SK-N-DZ (cell line): ENCODE measurements around the gene ARNT2.

ENCODE experiments used
- DNase-seq: peaks from one replicate; pipeline ENCODE4 v3.0.0-alpha.2; 2015; ENCODE audit warnings: low spot score

The ARNT2 gene

DNA sequence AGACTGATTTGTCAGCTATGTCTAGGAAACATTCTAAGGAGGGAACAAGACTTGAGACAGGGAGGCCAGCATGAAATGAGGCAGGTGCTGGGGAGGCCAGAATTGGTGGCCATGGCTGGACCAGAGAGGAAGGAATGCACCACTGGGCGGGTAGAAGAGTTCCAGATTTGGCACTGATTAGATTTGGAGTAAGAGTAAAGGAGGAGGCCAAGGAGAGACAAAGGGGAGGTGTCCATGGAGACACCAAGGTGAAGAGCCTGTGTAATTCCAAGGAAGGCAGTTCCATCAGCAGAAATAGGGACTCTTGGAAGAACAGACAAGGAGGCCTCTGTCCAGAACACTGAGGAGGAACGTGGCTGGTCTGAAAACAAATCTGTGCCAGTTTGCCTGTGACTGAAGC lies 1.8 kb downstream of the ARNT2 start:
- no peak for DNase-seq

DNA sequence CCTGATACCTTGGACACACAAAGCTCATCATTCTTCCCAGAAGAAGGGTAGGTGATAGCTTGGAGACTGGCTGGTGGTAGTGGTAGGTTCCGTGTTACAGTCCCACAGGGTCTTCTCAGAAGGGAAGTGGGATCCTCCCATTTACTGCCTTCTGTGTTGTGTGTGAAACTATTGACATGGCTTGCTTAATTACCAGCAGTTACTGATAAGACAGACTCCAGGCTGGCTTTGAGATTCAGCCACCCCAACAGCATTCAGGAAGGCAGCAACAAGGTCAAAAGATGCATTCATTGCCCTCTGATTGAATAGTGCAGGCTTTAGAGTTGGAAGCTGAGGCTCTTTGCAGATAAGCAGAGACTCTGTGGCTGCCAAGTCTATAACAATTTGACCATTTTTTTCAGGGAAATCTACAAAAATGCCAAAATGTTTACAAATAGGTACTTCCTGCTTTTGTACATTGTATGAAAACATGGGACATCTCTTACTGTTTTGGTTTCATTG lies 7.7 kb downstream of the ARNT2 start:
- no peak for DNase-seq

GRCh38 chr15:80414546-80415357 lies 10.6 kb downstream of the ARNT2 start:
- DNase-seq, result no peak

- DNase-seq, result no peak
Measured at GRCh38 chr15:80415358-80415670, 11.1 kb downstream of the ARNT2 start.

DNA sequence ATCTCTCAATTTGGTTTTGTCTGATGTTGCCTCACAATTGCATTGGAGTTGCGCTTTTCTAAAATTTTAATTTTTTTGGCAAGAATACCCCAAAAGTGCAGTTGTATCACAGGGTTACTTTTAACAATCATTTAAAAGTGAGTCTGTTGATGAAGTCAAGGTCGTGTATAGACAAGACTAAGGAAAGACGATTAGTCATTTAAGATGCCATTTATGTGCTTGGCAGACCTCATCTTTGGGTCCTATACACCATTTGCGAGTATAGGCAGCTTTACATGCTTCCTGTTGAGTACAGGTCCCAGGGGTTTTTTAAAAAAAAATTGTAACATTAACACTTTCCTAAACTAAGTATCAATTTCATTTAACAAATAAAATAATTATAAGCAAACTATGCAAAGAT lies 12.5 kb downstream of the ARNT2 start:
- DNase-seq, result no peak

GRCh38 chr15:80418892-80419537 lies 14.8 kb downstream of the ARNT2 start:
- DNase-seq, result peak; percentile 27

DNA sequence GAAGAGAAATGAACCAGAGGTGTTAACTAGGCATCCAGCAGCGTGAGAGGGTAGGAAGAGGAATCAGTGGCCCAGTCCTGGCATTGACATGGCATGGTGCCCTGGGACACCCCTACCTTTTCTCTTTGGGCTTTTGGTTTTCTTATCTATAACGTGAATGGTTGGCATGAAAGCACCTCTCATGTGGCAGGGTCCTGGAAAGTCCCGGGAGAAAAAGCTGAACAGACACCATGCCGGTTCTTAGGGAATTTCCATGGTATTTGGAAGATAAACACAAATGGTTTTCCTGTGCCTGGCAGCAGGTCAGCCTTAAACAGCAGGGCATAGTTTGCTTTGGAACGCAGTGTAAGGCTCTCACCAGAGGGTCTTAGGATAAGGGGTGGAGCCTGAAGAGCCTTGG lies 15.4 kb downstream of the ARNT2 start:
- no peak for DNase-seq

- no peak for DNase-seq
Measured at GRCh38 chr15:80420658-80421057, 16.5 kb downstream of the ARNT2 start.

DNA sequence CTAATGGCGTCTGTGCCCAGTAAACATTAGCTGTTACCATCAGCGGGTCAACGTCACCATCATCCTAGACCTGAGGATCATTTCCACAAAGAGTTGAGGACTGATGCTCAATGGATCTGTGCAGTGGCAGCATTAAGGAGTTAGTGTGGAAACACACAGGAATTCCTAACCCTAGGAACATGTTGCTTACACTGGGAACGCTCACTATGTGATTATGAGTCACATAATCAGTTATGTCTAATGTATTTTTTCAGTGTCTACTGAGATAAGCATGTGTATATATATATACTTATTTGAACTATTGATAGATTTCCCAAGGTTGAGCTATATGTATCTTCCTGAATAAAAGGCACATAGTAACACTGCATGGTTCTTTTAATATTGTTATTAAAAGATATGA lies 19.0 kb downstream of the ARNT2 start:
- DNase-seq, result no peak

DNA sequence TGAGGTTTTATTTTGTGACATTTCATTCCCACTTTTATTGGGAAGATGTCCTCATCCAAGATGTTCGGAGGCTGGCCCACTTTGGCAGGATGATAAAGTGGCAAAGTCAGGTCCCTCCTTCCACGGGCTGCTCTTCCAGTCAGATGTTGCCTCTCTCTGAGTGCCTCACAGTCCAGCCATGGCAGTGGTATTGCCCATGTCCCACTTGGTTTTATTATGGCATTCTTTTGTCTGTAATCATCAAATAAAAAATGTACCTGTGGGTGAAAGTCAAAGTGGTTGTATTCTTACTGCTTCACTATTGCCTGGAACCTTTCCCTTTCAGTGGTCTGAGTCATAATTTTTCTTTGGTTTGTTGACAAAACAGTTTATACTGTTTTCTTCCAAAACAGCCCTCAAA lies 20.2 kb downstream of the ARNT2 start:
- DNase-seq, result no peak

DNA sequence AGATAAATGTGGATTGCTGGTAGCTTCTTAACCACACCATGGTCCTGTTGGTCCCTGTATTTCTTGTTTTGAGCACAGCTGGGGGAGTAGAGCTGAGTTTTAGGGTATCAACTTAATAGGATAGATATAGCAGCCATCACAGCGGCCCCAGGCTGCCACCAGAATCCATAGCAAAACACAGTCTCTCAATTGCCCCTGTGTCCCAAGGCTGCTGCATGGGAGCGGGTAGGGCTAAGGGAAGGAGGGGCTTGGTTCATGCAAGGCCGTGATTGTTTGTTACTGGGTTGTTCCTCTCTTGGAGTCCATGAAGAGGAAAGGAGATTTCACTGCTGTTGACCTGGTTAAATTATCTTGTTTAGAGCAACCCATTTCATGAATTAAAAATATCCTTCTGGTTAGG lies 22.1 kb downstream of the ARNT2 start:
- no peak for DNase-seq

- DNase-seq, result no peak
Measured at GRCh38 chr15:80429964-80430363, 25.8 kb downstream of the ARNT2 start.

DNA sequence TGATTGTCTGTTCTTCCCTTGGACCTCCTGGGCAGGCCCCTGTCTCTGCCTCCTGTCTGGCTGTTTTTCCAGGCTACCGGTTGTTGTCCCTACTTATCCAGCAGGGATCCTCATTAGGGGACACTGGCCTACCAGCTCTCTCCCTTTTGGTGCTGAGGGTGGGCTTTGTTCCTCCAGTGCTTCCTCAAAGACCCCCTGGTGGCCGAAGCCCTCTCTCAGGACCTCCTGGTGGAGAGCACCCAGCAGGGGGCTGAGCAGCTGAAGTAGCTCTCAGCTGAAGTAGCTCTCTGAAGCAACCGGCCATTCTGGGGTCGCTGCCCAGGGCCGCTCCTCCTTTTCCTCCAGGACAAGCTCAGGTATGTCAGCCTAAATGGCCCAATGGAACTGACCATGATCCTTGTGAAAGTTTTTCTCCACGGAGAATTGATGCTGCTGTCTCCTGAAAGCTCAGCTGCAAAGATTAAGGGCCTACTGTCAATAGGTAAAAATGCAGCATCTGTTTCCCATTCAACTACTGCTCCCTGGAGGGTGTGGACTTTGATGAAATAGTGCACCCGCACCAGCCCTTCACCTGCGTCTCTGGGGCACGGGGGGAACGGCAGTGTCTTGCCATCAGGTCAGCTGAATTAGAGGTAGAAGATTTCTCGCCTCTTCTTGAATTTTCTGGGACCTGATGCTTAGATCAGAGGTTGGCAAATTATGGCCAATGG lies 27.6 kb downstream of the ARNT2 start:
- no peak for DNase-seq

DNA sequence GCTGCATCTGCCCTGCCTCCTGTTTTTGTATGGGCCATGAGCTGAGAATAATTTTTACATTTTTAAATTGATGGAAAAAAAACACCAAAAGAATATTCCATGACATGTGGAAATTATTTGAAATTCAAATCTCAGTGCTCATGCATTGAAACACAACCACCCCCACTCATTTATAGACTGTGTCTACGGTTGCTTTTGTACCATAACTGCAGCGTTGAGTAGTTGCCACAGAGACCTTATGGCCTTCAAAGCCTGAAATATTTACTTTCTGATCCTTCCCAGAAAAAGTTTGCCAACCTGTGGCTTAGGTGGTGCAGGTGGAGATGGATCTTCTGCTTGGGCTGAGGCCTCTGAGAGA lies 28.1 kb downstream of the ARNT2 start:
- DNase-seq, result no peak

- DNase-seq, result no peak
Measured at GRCh38 chr15:80433836-80434235, 29.7 kb downstream of the ARNT2 start.

GRCh38 chr15:80434926-80435720 lies 30.9 kb downstream of the ARNT2 start:
- no peak for DNase-seq

GRCh38 chr15:80436511-80437307 lies 32.5 kb downstream of the ARNT2 start:
- no peak for DNase-seq

- no peak for DNase-seq
Measured at GRCh38 chr15:80437334-80437891, 33.2 kb downstream of the ARNT2 start.

DNA sequence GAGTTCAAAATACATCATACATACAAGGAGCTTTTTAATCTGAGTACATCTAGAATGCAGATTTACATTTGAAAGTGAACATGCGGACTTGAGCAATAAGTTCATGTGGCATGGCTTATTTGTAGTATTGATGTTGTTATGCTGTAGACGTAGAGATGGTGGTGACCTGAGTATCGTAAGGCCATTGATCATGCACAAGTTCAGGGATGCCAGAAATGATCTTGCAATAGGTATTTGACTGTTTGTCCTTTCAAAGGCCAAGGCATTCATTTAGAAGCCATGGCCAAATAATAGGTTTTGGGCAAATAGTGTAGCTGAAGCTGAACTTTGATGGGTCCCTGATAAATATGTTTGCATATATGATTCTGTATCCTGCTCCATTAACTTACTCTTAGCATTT lies 35.0 kb downstream of the ARNT2 start:
- no peak for DNase-seq

GRCh38 chr15:80440024-80440423 lies 35.8 kb downstream of the ARNT2 start:
- no peak for DNase-seq

- DNase-seq, result no peak
Measured at GRCh38 chr15:80441041-80441440, 36.9 kb downstream of the ARNT2 start.
